ENCODE measurements around the gene TAF11L13.

The TAF11L13 gene

GRCh38 chr5:17666726-17667235, 34.9 kb downstream of the TAF11L13 start (continued):
- no peak for TF ChIP-seq PRDM2 (tag by site-specific recombination; IDR thresholded peaks at IDR 0.05; ENCODE audit: borderline replicate concordance)

- Histone ChIP-seq H3K9me3 (ENCODE audit: control insufficient read depth, insufficient read depth, low read depth, low read length) (peaks cover 2% of the 10 kb centered on the region; the same call in 1 of the 2 replicates), H3K27ac (ENCODE audit: extremely low read depth, low read depth, low read length) (no peak overlapping the region), H3K4me1 (ENCODE audit: control insufficient read depth, insufficient read depth, low read length) (no peaks in the 10 kb centered on the region), H3K4me3 (ENCODE audit: low read depth, low read length) (no peak overlapping the region), H3K36me3 (ENCODE audit: control insufficient read depth in 2 of 2, insufficient read depth in 1 of 2, low read length in 2 of 2) (no peaks in the 10 kb centered on the region)
- no peak for TF ChIP-seq ZNF202 (tag by site-specific recombination; IDR thresholded peaks at IDR 0.05; ENCODE audit: borderline replicate concordance)
- no peak for TF ChIP-seq ZNF610 (tag by site-specific recombination; IDR thresholded peaks at IDR 0.05; ENCODE audit: borderline replicate concordance)
- no peak for TF ChIP-seq ZNF843 (tag by site-specific recombination; IDR thresholded peaks at IDR 0.05)
- TF ChIP-seq ZNF747 (tag by site-specific recombination; IDR thresholded peaks at IDR 0.05): no peak
- no peak for TF ChIP-seq ZNF558 (tag by site-specific recombination; IDR thresholded peaks at IDR 0.05)
- no peak for TF ChIP-seq PRDM4 (tag by site-specific recombination; IDR thresholded peaks at IDR 0.05)
- no peak for TF ChIP-seq ZNF391 (tag by site-specific recombination; IDR thresholded peaks at IDR 0.05; ENCODE audit: borderline replicate concordance, low read depth)
- TF ChIP-seq ZNF549 (tag by site-specific recombination; IDR thresholded peaks at IDR 0.05): no peak
- TF ChIP-seq ZNF239 (tag by site-specific recombination; IDR thresholded peaks at IDR 0.05): no peak
- no peak for TF ChIP-seq ZNF174 (tag by site-specific recombination; IDR thresholded peaks at IDR 0.05)
- no peak for TF ChIP-seq PBX3 (CRISPR knock-in tag; IDR thresholded peaks at IDR 0.05)
- no peak for TF ChIP-seq REST (tag by site-specific recombination; IDR thresholded peaks at IDR 0.05)
- TF ChIP-seq ZNF350 (tag by site-specific recombination; IDR thresholded peaks at IDR 0.05): no peak
- TF ChIP-seq ZNF426 (tag by site-specific recombination; IDR thresholded peaks at IDR 0.05): no peak
- no peak for TF ChIP-seq ZNF48 (tag by site-specific recombination; IDR thresholded peaks at IDR 0.05)
- TF ChIP-seq KLF9 (tag by site-specific recombination; IDR thresholded peaks at IDR 0.05; ENCODE audit: low read depth): no peak
- TF ChIP-seq EGR2 (tag by site-specific recombination; IDR thresholded peaks at IDR 0.05; ENCODE audit: low read depth): no peak
- TF ChIP-seq ZNF548 (tag by site-specific recombination; IDR thresholded peaks at IDR 0.05): no peak
- POLR2A ChIA-PET: no interaction called here
- CTCF ChIA-PET: interaction anchor here (0.5 to 1.1 kb wide), 3 partner anchors 14 to 49 kb away, joined by 3 read pairs; no protein-coding TSS in a partner anchor
Observed at GRCh38 chr5:17670353-17670752, 38.5 kb downstream of the TAF11L13 start.

All from HEK293 (cell line).